ENCODE data around the gene EEFSEC.

The EEFSEC gene

GRCh38 chr3:128415200-128415772 lies 262.0 kb downstream of the EEFSEC start:
- Histone ChIP-seq H3K9ac (no peak overlapping the region), H3K9me3 (no peaks in the 10 kb centered on the region; the same call in 1 of the 2 replicates), H3K4me2 (no peak overlapping the region), H3K27ac (no peak overlapping the region), H4K20me1 (no peaks in the 10 kb centered on the region), H3K27me3 (no peaks in the 10 kb centered on the region), H3K4me3 (no peak overlapping the region), H3K4me1 (peaks cover 12% of the 10 kb centered on the region), H3K36me3 (no peaks in the 10 kb centered on the region)
- no peak for TF ChIP-seq Cebpa-rat (IDR thresholded peaks at IDR 0.05)

DNA sequence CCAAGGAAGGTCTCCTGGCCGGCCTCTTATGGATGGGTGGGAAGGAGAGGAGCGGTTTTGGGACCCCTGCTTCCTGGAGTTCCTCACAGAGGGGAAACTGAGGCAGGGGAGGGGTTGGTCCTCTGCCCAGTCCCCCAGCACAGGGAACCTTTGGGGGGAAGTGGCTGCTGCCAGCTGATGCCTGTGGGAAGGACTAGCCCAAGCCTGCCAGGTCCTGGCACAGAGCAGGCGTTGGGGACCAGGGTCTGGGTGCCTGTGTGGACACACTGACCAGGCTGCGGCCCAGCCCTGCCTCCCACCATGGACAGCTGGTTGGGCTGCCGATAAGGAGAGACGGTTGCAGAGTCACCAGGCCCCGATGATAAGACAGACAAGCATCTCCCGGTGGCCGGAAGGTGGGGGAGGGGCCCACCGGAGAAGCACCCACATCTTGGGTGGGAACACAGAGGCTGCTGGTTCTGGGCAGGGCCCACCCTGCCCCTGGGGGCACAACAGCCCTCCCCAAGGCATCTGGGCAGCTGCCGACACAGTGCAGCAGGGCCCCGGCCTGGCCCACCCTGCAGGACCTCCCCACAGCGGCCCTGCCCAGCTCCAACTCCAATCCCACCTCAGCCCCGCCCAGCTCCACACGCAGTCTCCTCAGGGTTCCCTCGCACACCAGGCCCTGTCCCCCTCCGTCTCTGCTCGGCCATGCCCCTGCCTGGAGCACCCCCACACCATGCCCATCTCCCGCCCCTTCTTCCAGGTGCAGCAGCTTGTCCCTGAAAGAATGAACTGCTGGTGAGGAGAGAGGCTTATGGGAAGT lies 262.7 kb downstream of the EEFSEC start:
- Histone ChIP-seq H4K20me1 (no peaks in the 10 kb centered on the region), H3K4me2 (no peak overlapping the region), H3K9me3 (no peaks in the 10 kb centered on the region; the same call in 1 of the 2 replicates), H3K27ac (no peak overlapping the region), H3K27me3 (no peaks in the 10 kb centered on the region), H3K4me1 (peaks cover 11% of the 10 kb centered on the region), H3K4me3 (no peak overlapping the region), H3K36me3 (no peaks in the 10 kb centered on the region), H3K9ac (no peak overlapping the region)
- TF ChIP-seq Cebpa-rat (IDR thresholded peaks at IDR 0.05) = no peak

DNA sequence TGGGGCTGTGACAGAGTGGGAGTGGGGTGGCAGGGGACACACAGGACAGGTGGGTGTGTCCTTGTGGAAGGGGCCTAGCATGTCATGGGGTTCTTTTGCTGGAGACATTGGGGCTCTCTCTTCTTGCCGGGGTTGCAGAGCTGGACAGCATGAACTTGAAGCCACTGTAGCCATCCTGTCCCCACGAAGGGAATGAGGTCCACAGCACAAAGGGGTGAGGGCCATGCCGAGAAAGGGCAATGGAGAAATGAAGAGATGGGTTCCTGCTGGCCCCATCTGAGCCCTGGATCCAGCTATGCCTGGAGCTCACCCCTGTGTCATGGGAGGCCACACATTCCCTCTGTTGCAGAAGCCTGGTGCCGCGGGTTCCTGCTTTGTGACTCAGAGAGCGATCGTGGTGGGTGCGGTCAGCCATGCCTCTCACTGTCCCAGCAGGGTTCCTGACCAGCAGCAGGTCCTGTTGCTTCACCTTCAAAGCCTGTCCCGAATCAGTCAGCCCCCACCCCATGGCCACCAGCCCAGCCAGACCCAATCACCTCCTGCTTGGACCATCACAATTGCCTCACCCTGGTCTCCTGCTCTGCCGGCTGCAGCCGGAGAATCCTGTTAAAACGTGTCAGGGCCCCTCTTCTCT lies 263.4 kb downstream of the EEFSEC start:
- no peak overlapping the region for H3K4me2 ChIP-seq
- peaks cover 11% of the 10 kb centered on the region for H3K4me1 ChIP-seq
- no peaks in the 10 kb centered on the region; the same call in 1 of the 2 replicates for H3K9me3 ChIP-seq
- H3K9ac ChIP-seq = no peak overlapping the region
- no peaks in the 10 kb centered on the region for H4K20me1 ChIP-seq
- no peaks in the 10 kb centered on the region for H3K27me3 ChIP-seq
- no peak overlapping the region for H3K4me3 ChIP-seq
- no peaks in the 10 kb centered on the region for H3K36me3 ChIP-seq
- H3K27ac ChIP-seq = no peak overlapping the region
- no peak for TF ChIP-seq Cebpa-rat (IDR thresholded peaks at IDR 0.05)

GRCh38 chr3:128418900-128419299 lies 265.6 kb downstream of the EEFSEC start:
- TF ChIP-seq Cebpa-rat (IDR thresholded peaks at IDR 0.05) = no peak
- no peak overlapping the region for H3K9ac ChIP-seq

DNA sequence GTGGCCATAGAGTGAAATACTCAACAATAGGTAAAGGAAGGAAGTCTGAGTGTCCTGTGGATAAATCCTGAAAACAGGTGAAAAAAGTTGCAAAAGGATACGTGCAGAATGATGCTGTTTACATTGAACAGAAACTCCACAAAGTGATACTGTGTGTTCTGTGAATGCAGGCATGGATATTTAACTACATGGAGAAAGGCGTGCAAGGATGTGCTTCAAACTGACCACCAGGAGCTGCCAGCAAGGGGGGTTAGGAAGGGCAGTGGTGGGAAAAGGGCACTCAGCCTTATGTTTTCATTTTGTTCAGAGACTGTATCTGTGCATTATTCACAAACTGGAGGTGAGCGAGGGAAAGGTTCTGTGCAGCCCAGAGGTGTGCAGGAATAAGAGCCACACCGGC lies 266.0 kb downstream of the EEFSEC start:
- no peak overlapping the region for H3K4me3 ChIP-seq

More at GRCh38 chr3:128418900-128419299, 265.6 kb downstream of the EEFSEC start:
- peaks cover 11% of the 10 kb centered on the region for H3K4me1 ChIP-seq
- H3K9me3 ChIP-seq = no peaks in the 10 kb centered on the region; the same call in 1 of the 2 replicates
- H3K27ac ChIP-seq = no peak overlapping the region
- no peak overlapping the region for H3K4me3 ChIP-seq
- H3K36me3 ChIP-seq = no peaks in the 10 kb centered on the region
- no peak overlapping the region for H3K4me2 ChIP-seq
- no peaks in the 10 kb centered on the region for H3K27me3 ChIP-seq
- H4K20me1 ChIP-seq = no peaks in the 10 kb centered on the region

DNA sequence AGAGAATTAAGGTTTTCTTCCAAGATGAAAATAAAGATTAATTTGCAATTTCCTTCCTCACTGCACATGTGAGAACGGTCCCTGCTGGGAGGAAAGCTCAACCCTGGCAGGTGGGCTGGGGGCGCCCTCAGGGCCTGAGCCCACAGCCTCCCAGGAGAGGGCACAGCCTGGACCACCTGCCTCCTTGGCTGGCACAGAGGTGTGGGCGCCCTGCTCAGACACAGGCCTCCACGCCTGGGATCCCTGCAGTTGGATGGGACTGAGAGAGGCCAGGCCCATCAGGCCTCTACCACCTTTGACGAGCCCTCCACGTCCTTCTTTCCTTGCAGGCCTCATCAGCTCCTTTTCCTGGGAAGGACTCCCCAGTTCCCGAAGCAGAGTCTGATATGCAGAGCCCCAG lies 267.0 kb downstream of the EEFSEC start:
- no peak overlapping the region for H3K9ac ChIP-seq
- no peaks in the 10 kb centered on the region; the same call in 1 of the 2 replicates for H3K9me3 ChIP-seq
- no peak for TF ChIP-seq Cebpa-rat (IDR thresholded peaks at IDR 0.05)
- no peaks in the 10 kb centered on the region for H4K20me1 ChIP-seq
- H3K4me2 ChIP-seq = peak overlapping the region; percentile 65
- no peaks in the 10 kb centered on the region for H3K36me3 ChIP-seq
- H3K4me1 ChIP-seq = peaks cover 11% of the 10 kb centered on the region
- no peaks in the 10 kb centered on the region for H3K27me3 ChIP-seq
- no peak overlapping the region for H3K4me3 ChIP-seq
- H3K27ac ChIP-seq = peak overlapping the region; percentile 29; the same call in 1 of the 2 replicates

More for the DNA sequence above, 266.0 kb downstream of the EEFSEC start:
- Histone ChIP-seq H3K9ac (no peak overlapping the region), H3K9me3 (no peaks in the 10 kb centered on the region; the same call in 1 of the 2 replicates), H3K27ac (no peak overlapping the region), H4K20me1 (no peaks in the 10 kb centered on the region), H3K27me3 (no peaks in the 10 kb centered on the region), H3K4me2 (peak overlapping the region; percentile 65; the same call in 1 of the 2 replicates), H3K36me3 (no peaks in the 10 kb centered on the region), H3K4me1 (peaks cover 11% of the 10 kb centered on the region)
- no peak for TF ChIP-seq Cebpa-rat (IDR thresholded peaks at IDR 0.05)

DNA sequence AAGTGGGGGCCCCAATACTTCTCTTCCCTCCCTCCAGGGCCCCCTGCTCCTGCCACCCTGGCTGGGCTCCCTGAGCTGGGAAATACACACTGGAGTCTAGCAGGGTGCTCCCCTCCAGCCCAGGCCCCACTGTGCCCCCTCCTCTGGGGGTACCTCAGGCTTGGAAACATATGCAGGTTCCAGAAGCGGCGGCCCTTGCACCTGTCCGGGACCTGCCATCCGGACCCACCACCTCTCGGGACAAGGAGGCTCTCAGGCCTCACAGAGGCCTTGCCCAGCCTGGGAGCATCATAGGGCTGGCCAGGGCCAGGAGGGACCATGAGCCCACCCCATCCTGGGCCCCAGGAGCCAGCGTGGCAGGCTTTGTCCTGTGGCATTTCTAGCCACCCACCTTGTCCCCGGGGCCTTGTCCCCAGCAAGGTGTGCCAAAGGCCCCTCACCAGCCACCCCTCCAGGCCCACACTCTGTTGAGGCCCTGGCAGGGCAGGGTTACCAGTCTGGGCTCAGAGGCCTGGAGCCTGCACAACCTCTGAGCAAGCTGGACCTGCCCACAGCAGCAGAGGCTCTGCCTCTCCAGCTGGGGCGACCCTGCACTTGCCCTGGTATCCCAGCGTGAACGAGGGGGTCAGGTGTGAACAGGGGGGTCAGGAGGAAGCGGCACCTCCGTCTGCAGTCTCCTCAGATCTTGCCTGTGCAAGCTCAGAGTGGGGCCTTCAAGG lies 267.6 kb downstream of the EEFSEC start:
- peaks cover 11% of the 10 kb centered on the region for H3K4me1 ChIP-seq
- no peak for TF ChIP-seq Cebpa-rat (IDR thresholded peaks at IDR 0.05)

GRCh38 chr3:128421439-128421836 lies 268.2 kb downstream of the EEFSEC start:
- H3K27ac ChIP-seq = no peak overlapping the region
- no peak overlapping the region for H3K4me2 ChIP-seq
- H3K4me1 ChIP-seq = peaks cover 11% of the 10 kb centered on the region
- no peak overlapping the region for H3K9ac ChIP-seq
- no peaks in the 10 kb centered on the region for H3K36me3 ChIP-seq
- TF ChIP-seq Cebpa-rat (IDR thresholded peaks at IDR 0.05) = no peak
- H3K9me3 ChIP-seq = no peaks in the 10 kb centered on the region; the same call in 1 of the 2 replicates
- no peak overlapping the region for H3K4me3 ChIP-seq
- peaks cover 2% of the 10 kb centered on the region; the same call in 1 of the 2 replicates for H3K27me3 ChIP-seq
- H4K20me1 ChIP-seq = no peaks in the 10 kb centered on the region

More for the DNA sequence above, 267.6 kb downstream of the EEFSEC start:
- Histone ChIP-seq H3K36me3 (no peaks in the 10 kb centered on the region), H4K20me1 (no peaks in the 10 kb centered on the region), H3K27ac (0 out of 2 replicates have a peak overlapping the region, but pooled peaks have one; percentile 29), H3K27me3 (no peaks in the 10 kb centered on the region), H3K9me3 (no peaks in the 10 kb centered on the region; the same call in 1 of the 2 replicates), H3K4me2 (no peak overlapping the region), H3K4me3 (no peak overlapping the region), H3K9ac (no peak overlapping the region)

DNA sequence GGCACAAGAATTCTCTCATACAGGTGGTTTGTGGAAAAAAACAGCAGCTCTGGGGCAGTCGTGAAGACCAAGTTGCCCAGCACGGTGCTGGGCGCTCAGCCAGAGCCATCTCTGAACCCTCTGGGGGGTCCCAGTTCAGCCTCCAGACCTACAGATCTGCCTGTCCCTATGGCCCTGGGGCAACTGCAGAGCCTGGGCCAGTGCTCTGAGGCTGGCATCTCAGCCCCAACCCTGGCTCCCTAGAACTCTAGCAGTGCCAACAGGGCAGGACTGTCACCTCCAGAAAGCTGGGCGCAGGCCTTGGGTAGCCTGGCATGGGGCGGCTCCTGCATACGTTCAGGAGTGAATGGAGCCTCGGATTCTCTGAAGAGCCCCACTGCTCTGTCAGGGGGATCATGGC lies 268.7 kb downstream of the EEFSEC start:
- Histone ChIP-seq H3K27me3 (peaks cover 7% of the 10 kb centered on the region; the same call in 1 of the 2 replicates), H3K36me3 (no peaks in the 10 kb centered on the region), H3K27ac (no peak overlapping the region), H3K4me2 (no peak overlapping the region), H3K4me3 (no peak overlapping the region), H3K4me1 (peaks cover 11% of the 10 kb centered on the region), H4K20me1 (no peaks in the 10 kb centered on the region), H3K9ac (no peak overlapping the region), H3K9me3 (no peaks in the 10 kb centered on the region; the same call in 1 of the 2 replicates)
- TF ChIP-seq Cebpa-rat (IDR thresholded peaks at IDR 0.05) = no peak

Data from BLaER1 (cell line).